ENCODE results near the gene MARCHF10.

- TF ChIP-seq CTCF (IDR thresholded peaks at IDR 0.05), result no peak
- TF ChIP-seq POLR2A (IDR thresholded peaks at IDR 0.05), result no peak
- TF ChIP-seq POLR2AphosphoS5 (IDR thresholded peaks at IDR 0.05), result no peak
These were observed 63.9 kb downstream of the MARCHF10 start for GRCh38 chr17:62744259-62744658.

Data from breast epithelium (tissue), 3 donors.